GM19239 (cell line): ENCODE measurements around the gene HADHB.
"Not testable (repeated sequence)": the region's sequence is repeated elsewhere in the genome, so short reads cannot be mapped to it uniquely, and the experiment has no call there.

Experiments used
- DNase-seq: peaks from one replicate; pipeline ENCODE4 v3.0.0; 2011; ENCODE audit warnings: low spot score; ENCODE audit not compliant: insufficient read length
- FAIRE-seq: peaks from 2 replicates; lab custom pipeline; 2011; peaks lifted over from hg19 to GRCh38; lab: Jason Lieb, UNC

The HADHB gene

GRCh38 chr2:26324903-26325302, 80.2 kb downstream of the HADHB start:
- no peak for DNase-seq
- FAIRE-seq = no peak

GRCh38 chr2:26325851-26326250, 81.1 kb downstream of the HADHB start:
- no peak for DNase-seq
- FAIRE-seq = no peak

- FAIRE-seq = no peak
- DNase-seq = no peak
Observed at GRCh38 chr2:26326514-26326913, 81.8 kb downstream of the HADHB start.

- FAIRE-seq (no peak), DNase-seq (no peak)
Observed at GRCh38 chr2:26327291-26328272, 82.8 kb downstream of the HADHB start.

DNA sequence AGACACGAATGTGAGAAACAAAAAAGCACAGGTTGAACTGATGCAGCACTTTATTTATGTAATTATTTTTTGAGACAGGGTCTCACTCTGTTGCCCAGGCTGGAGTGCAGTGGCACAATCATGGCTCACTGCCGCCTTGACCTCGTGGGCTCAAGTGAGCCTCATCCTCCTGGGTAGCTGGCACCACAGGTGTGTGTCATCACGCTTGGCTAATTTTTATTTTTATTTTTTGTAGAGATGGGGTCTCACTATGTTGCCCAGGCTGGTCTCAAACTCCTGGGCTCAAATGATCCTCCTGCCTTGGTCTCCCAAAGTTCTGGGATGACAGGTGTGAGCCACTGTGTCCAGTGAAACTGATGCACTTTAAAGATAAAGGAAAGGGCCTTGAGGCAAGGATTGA, 84.3 kb downstream of the HADHB start:
- not testable (repeated sequence) for FAIRE-seq, DNase-seq

GRCh38 chr2:26330114-26330549, 85.4 kb downstream of the HADHB start:
- FAIRE-seq (peak; percentile 94), DNase-seq (peak; percentile 58)

GRCh38 chr2:26330604-26331003, 85.9 kb downstream of the HADHB start:
- DNase-seq = no peak
- peak; percentile 8 for FAIRE-seq

GRCh38 chr2:26331321-26331720, 86.6 kb downstream of the HADHB start:
- DNase-seq = not testable (repeated sequence)

DNA sequence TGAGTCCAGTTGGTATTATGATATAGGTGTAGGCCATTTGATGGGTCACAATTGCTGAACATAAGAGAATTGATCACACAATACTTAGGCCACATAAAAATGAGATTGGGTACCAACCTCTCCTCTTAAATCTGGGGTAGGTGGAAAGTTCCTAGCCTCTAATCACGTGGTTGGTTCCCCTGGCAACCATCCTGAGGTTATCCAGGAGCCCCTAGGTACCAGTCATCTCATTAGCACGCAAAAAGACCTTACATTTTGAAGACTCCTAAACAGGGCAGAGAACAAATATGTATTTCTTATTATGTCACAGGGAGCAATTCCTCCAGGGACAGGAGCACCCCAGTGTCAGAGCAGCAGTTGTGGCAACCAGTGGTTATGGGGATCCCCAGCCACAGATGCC, 88.6 kb downstream of the HADHB start:
- DNase-seq (no peak), FAIRE-seq (no peak)

More at GRCh38 chr2:26331321-26331720, 86.6 kb downstream of the HADHB start:
- not testable (repeated sequence) for FAIRE-seq

GRCh38 chr2:26335231-26335630, 90.5 kb downstream of the HADHB start:
- no peak for DNase-seq
- FAIRE-seq = no peak

DNA sequence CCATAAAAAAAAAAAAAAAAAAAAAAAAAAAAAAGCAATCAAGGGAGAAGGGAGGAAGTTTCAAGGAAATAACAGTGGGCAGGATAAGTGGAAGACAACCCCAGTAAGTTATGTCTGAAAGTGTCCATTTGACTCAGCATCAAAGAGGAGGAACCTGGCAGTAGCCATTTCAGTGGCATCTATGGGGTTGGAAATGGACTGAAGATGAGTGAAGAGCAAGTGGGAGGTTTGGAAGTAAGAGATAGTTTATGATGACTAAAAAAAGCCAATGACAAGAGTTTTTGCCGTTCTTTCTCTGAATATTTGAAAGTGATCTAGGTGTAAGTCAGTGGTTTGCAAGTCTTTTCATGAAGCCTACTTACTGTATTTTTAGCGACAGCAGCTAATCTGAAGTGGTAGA, 92.0 kb downstream of the HADHB start:
- DNase-seq (no peak), FAIRE-seq (no peak)

GRCh38 chr2:26337298-26337697, 92.6 kb downstream of the HADHB start:
- FAIRE-seq (peak; percentile 23), DNase-seq (no peak)
